ENCODE data around the gene NANOS3. TPM values are rescaled to one million over a fixed set of nuclear protein-coding genes. Genes with fewer than 3 reads are reported as not detected.

Gene NANOS3
- total and polyA plus RNA-seq, 2 experiments from 2014 or later: not detected

- Histone ChIP-seq H3K4me3 (peak overlapping the region; percentile 89), H3K27me3 (ENCODE audit: insufficient read depth) (peaks cover 10% of the 10 kb centered on the region; the same call in 1 of the 2 replicates), H2AFZ (peak overlapping the region; percentile 63; the same call in 1 of the 2 replicates), H3K36me3 (ENCODE audit: insufficient read depth) (no peaks in the 10 kb centered on the region), H3K4me1 (ENCODE audit: insufficient read depth) (0 out of 2 replicates have a peak, but pooled peaks cover 5% of the 10 kb centered on the region), H3K4me2 (peak overlapping the region; percentile 88), H3K9me2 (ENCODE audit: insufficient read depth) (no peaks in the 10 kb centered on the region), H3K79me2 (replicated peaks; ENCODE audit: insufficient read depth) (peaks cover 4% of the 10 kb centered on the region; the same call in 1 of the 2 replicates), H3K27ac (ENCODE audit: low read depth) (no peak overlapping the region), H4K20me1 (replicated peaks; ENCODE audit: insufficient read depth) (no peaks in the 10 kb centered on the region), H3F3A (replicated peaks; ENCODE audit: low read depth) (no peaks in the 10 kb centered on the region)
- Mint-ChIP-seq H3K4me3 (peak overlapping the region; percentile 83), H3K9me3 (peaks cover 4% of the 10 kb centered on the region; the same call in 2 of the 3 replicates), H3K36me3 (ENCODE audit: low read depth) (peaks cover 13% of the 10 kb centered on the region), H3K27me3 (ENCODE audit: insufficient read depth, low read depth, poor library complexity) (peaks cover 25% of the 10 kb centered on the region), H3K27ac (no peak overlapping the region), H3K4me1 (peaks cover 5% of the 10 kb centered on the region; the same call in 2 of the 3 replicates)
- peak; percentile 43 for DNase-seq (ENCODE audit: low spot score)
- TF ChIP-seq CTCF (conservative IDR thresholded peaks at IDR 0.05; ENCODE audit: low read depth in 2 of 2): no peak
- no peak for TF ChIP-seq NANOG (IDR thresholded peaks at IDR 0.05; ENCODE audit: borderline replicate concordance)
- no peak for TF ChIP-seq ZNF331 (CRISPR knock-in tag; IDR thresholded peaks at IDR 0.05; ENCODE audit: low read depth)
- TF ChIP-seq ETS1 (IDR thresholded peaks at IDR 0.05): no peak
- TF ChIP-seq REST (IDR thresholded peaks at IDR 0.05; ENCODE audit: unreplicated experiment): no peak
- TF ChIP-seq CREB1 (CRISPR knock-in tag; IDR thresholded peaks at IDR 0.05; ENCODE audit: low read depth): no peak
- TF ChIP-seq ZNF114 (CRISPR knock-in tag; IDR thresholded peaks at IDR 0.05): no peak
- ATAC-seq: peak; percentile 64
Measured at GRCh38 chr19:13906521-13906904, 29.6 kb downstream of the NANOS3 start.

GRCh38 chr19:13906910-13907309, 30.0 kb downstream of the NANOS3 start:
- Histone ChIP-seq H4K20me1 (replicated peaks; ENCODE audit: insufficient read depth) (no peaks in the 10 kb centered on the region), H3K4me2 (peak overlapping the region; percentile 88), H3K27ac (ENCODE audit: low read depth) (no peak overlapping the region), H3K27me3 (ENCODE audit: insufficient read depth) (peaks cover 10% of the 10 kb centered on the region; the same call in 1 of the 2 replicates), H3K4me1 (ENCODE audit: insufficient read depth) (0 out of 2 replicates have a peak, but pooled peaks cover 5% of the 10 kb centered on the region), H3K4me3 (peak overlapping the region; percentile 89), H3K9me2 (ENCODE audit: insufficient read depth) (no peaks in the 10 kb centered on the region), H3K36me3 (ENCODE audit: insufficient read depth) (no peaks in the 10 kb centered on the region), H2AFZ (no peak overlapping the region), H3F3A (replicated peaks; ENCODE audit: low read depth) (no peaks in the 10 kb centered on the region), H3K79me2 (replicated peaks; ENCODE audit: insufficient read depth) (peaks cover 4% of the 10 kb centered on the region; the same call in 1 of the 2 replicates)
- H3K4me1 Mint-ChIP-seq: peaks cover 5% of the 10 kb centered on the region; the same call in 2 of the 3 replicates
- H3K27me3 Mint-ChIP-seq (ENCODE audit: insufficient read depth, low read depth, poor library complexity): peaks cover 25% of the 10 kb centered on the region
- H3K4me3 Mint-ChIP-seq: peak overlapping the region; percentile 83
- ATAC-seq (no peak), DNase-seq (ENCODE audit: low spot score) (no peak)
- peaks cover 4% of the 10 kb centered on the region; the same call in 2 of the 3 replicates for H3K9me3 Mint-ChIP-seq
- H3K27ac Mint-ChIP-seq: no peak overlapping the region
- peaks cover 14% of the 10 kb centered on the region for H3K36me3 Mint-ChIP-seq (ENCODE audit: low read depth)
- no peak for TF ChIP-seq EZH2phosphoT487 (IDR thresholded peaks at IDR 0.05; ENCODE audit: unreplicated experiment)
- no peak for TF ChIP-seq ZNF462 (CRISPR knock-in tag; IDR thresholded peaks at IDR 0.05)
- no peak for TF ChIP-seq ZNF331 (CRISPR knock-in tag; IDR thresholded peaks at IDR 0.05; ENCODE audit: low read depth)

Measured in GM23338 (cell line).